ENCODE results near the gene NCOA5. TPM values are rescaled to one million over a fixed set of nuclear protein-coding genes. Genes with fewer than 3 reads are reported as not detected.

The NCOA5 gene
- total RNA-seq, 1 donor from 2014 or later: 10.3 TPM

- Histone ChIP-seq H3K4me2 (no peak overlapping the region), H3K79me2 (ENCODE audit: low read depth) (peaks cover 91% of the 10 kb centered on the region), H3F3A (ENCODE audit: low read depth) (no peaks in the 10 kb centered on the region), H4K20me1 (ENCODE audit: low read depth) (peaks cover 90% of the 10 kb centered on the region), H3K9me3 (ENCODE audit: low read depth) (no peaks in the 10 kb centered on the region), H3K4me1 (peaks cover 29% of the 10 kb centered on the region), H3K36me3 (no peaks in the 10 kb centered on the region), H3K4me3 (no peak overlapping the region), H3K9ac (no peak overlapping the region), H2AFZ (replicated peaks) (no peak overlapping the region), H3K27me3 (no peaks in the 10 kb centered on the region), H3K27ac (no peak overlapping the region)
- TF ChIP-seq CTCF (IDR thresholded peaks at IDR 0.05) (no peak), EZH2phosphoT487 (IDR thresholded peaks at IDR 0.05) (no peak), EZH2 (IDR thresholded peaks at IDR 0.05) (no peak)
- H3K36me3 Mint-ChIP-seq: no peaks in the 10 kb centered on the region
- no peak for DNase-seq (ENCODE audit: low spot score)
- H3K27me3 Mint-ChIP-seq (ENCODE audit: insufficient read depth, low read depth): no peaks in the 10 kb centered on the region
- no peaks in the 10 kb centered on the region for H3K9me3 Mint-ChIP-seq
- H3K27ac Mint-ChIP-seq: no peak overlapping the region
- H3K4me1 Mint-ChIP-seq: peaks cover 40% of the 10 kb centered on the region
- no peak overlapping the region for H3K4me3 Mint-ChIP-seq
These were observed 4.4 kb downstream of the NCOA5 start for GRCh38 chr20:46085179-46085851.

GRCh38 chr20:46084805-46085178 lies 5.0 kb downstream of the NCOA5 start:
- no peak overlapping the region for H3K4me3 Mint-ChIP-seq
- no peak overlapping the region for H3K27ac ChIP-seq

GRCh38 chr20:46083531-46084061 lies 6.2 kb downstream of the NCOA5 start:
- H3K36me3 Mint-ChIP-seq: peaks cover 3% of the 10 kb centered on the region
- no peaks in the 10 kb centered on the region for H3K9me3 Mint-ChIP-seq
- H3K36me3 ChIP-seq: no peaks in the 10 kb centered on the region
- H3K4me2 ChIP-seq: no peak overlapping the region
- H4K20me1 ChIP-seq (ENCODE audit: low read depth): peaks cover 100% of the 10 kb centered on the region
- peaks cover 34% of the 10 kb centered on the region for H3K4me1 Mint-ChIP-seq
- no peak overlapping the region for H3K27ac ChIP-seq
- H3K79me2 ChIP-seq (ENCODE audit: low read depth): peaks cover 100% of the 10 kb centered on the region
- H3K9ac ChIP-seq: no peak overlapping the region
- DNase-seq (ENCODE audit: low spot score): no peak
- H3K27ac Mint-ChIP-seq: no peak overlapping the region
- TF ChIP-seq EZH2phosphoT487 (IDR thresholded peaks at IDR 0.05): no peak
- no peak for TF ChIP-seq EZH2 (IDR thresholded peaks at IDR 0.05)
- TF ChIP-seq CTCF (IDR thresholded peaks at IDR 0.05): no peak
- H3K4me3 ChIP-seq: no peak overlapping the region
- no peaks in the 10 kb centered on the region for H3K9me3 ChIP-seq (ENCODE audit: low read depth)
- H3K27me3 ChIP-seq: no peaks in the 10 kb centered on the region
- H2AFZ ChIP-seq (replicated peaks): no peak overlapping the region
- no peaks in the 10 kb centered on the region for H3F3A ChIP-seq (ENCODE audit: low read depth)
- H3K4me3 Mint-ChIP-seq: no peak overlapping the region
- peaks cover 23% of the 10 kb centered on the region for H3K4me1 ChIP-seq
- peaks cover 3% of the 10 kb centered on the region for H3K27me3 Mint-ChIP-seq (ENCODE audit: insufficient read depth, low read depth)

More at GRCh38 chr20:46084805-46085178, 5.0 kb downstream of the NCOA5 start:
- Histone ChIP-seq H3F3A (ENCODE audit: low read depth) (no peaks in the 10 kb centered on the region), H3K9ac (no peak overlapping the region), H3K4me1 (peaks cover 26% of the 10 kb centered on the region), H3K79me2 (ENCODE audit: low read depth) (peaks cover 96% of the 10 kb centered on the region), H3K4me3 (no peak overlapping the region), H2AFZ (replicated peaks) (no peak overlapping the region), H3K27me3 (no peaks in the 10 kb centered on the region), H4K20me1 (ENCODE audit: low read depth) (peaks cover 95% of the 10 kb centered on the region), H3K4me2 (no peak overlapping the region), H3K36me3 (no peaks in the 10 kb centered on the region), H3K9me3 (ENCODE audit: low read depth) (no peaks in the 10 kb centered on the region)
- TF ChIP-seq EZH2 (IDR thresholded peaks at IDR 0.05): no peak
- TF ChIP-seq EZH2phosphoT487 (IDR thresholded peaks at IDR 0.05): no peak
- TF ChIP-seq CTCF (IDR thresholded peaks at IDR 0.05): no peak
- Mint-ChIP-seq H3K9me3 (no peaks in the 10 kb centered on the region), H3K36me3 (no peaks in the 10 kb centered on the region), H3K27me3 (ENCODE audit: insufficient read depth, low read depth) (peaks cover 3% of the 10 kb centered on the region), H3K4me1 (peaks cover 36% of the 10 kb centered on the region), H3K27ac (no peak overlapping the region)
- DNase-seq (ENCODE audit: low spot score): no peak
